A549 (cell line): Measurements from ENCODE around the gene SLC28A3.

Experiments
- CBX2 ChIP-seq: fragments of 200-600 bp; sonication (generic); IDR thresholded peaks from 2 replicates; pipeline ENCODE4 v1.6.1; 2016; ENCODE audit warnings: low read depth, mild to moderate bottlenecking, borderline replicate concordance
- CTCF ChIP-seq: fragments of >200 bp; sonication (Bioruptor Twin); formaldehyde crosslinking; IDR thresholded peaks from 3 replicates; pipeline ENCODE4 v1.5.1; 2016
- EP300 ChIP-seq, 2 experiments: fragments of >200 bp; sonication (Bioruptor Twin); formaldehyde crosslinking; IDR thresholded peaks; 2 replicates in 1 of 2; 3 replicates in 1 of 2; pipeline ENCODE4 v1.6.1; 2016 to 2017
- JUNB ChIP-seq: fragments of >200 bp; sonication (Bioruptor Twin); formaldehyde crosslinking; IDR thresholded peaks from 2 replicates; pipeline ENCODE4 v1.6.1; 2016
- KDM5A ChIP-seq: fragments of 200-600 bp; sonication (generic); IDR thresholded peaks from 2 replicates; pipeline ENCODE4 v1.6.1; 2016; ENCODE audit warnings: antibody characterized with exemption, mild to moderate bottlenecking
- MAX ChIP-seq: IDR thresholded peaks from 2 replicates; pipeline ENCODE4 v1.6.1; 2012
- NR3C1 ChIP-seq: fragments of >200 bp; sonication (Bioruptor Twin); formaldehyde crosslinking; IDR thresholded peaks from 3 replicates; pipeline ENCODE4 v1.6.1; 2017
- POLR2A ChIP-seq: IDR thresholded peaks from 2 replicates; pipeline ENCODE4 v1.6.1; 2012; ENCODE audit warnings: mild to moderate bottlenecking, low read length
- RARB ChIP-seq: fragments of 250-450 bp; sonication (Bioruptor Pico); IDR thresholded peaks from 2 replicates; pipeline ENCODE4 v1.8.0; 2021; ENCODE audit warnings: mild to moderate bottlenecking, moderate library complexity
- REST ChIP-seq: fragments of 200-600 bp; sonication (generic); IDR thresholded peaks from 2 replicates; pipeline ENCODE4 v1.6.1; 2016; ENCODE audit warnings: antibody characterized with exemption, mild to moderate bottlenecking, moderate library complexity
- SREBF2 ChIP-seq: fragments of 450-650 bp; IDR thresholded peaks from 2 replicates; pipeline ENCODE4 v1.6.1; 2014; ENCODE audit warnings: mild to moderate bottlenecking, moderate library complexity
- USF2 ChIP-seq: fragments of 450-650 bp; IDR thresholded peaks from 2 replicates; pipeline ENCODE4 v1.6.1; 2014; ENCODE audit warnings: antibody characterized with exemption

DNA sequence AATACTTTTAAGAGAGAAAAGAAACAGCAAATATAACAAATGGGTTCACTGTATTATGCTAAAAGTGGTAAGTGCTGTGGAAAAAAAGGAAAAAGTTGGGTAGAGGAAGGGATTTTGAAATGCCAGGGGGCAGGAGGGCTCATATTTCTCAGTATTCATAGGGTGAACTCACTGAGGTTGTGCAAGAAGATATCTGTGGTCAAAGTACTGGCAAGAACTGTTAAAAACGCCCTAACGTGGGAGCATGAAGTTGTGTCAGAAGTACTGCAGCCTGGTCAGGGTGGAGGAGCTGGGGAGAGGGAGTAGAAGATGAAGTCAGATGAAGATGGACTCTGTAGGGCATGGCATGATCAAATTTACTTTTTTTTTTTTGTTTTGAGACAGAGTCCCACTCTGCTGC is 31.2 kb upstream of the SLC28A3 start:
- TF ChIP-seq MAX (no peak), CTCF (no peak), CBX2 (no peak), KDM5A (no peak), USF2 (no peak), SREBF2 (no peak), RARB (no peak), POLR2A (no peak), REST (no peak), EP300 (IDR thresholded peaks at IDR 0.05) (no peak), NR3C1 (no peak), JUNB (no peak)
